ENCODE measurements around the gene LUZP2. TPM values are rescaled to one million over a fixed set of nuclear protein-coding genes. Genes with fewer than 3 reads are reported as not detected.

The LUZP2 gene
- total and polyA plus RNA-seq, 9 of the 15 experiments (the other 6 are each of a cell fraction or from before 2014, with no cell fraction given) = not detected

GRCh38 chr11:24457985-24458384 lies 38.9 kb upstream of the LUZP2 start:
- Histone ChIP-seq H3K9me3 (replicated peaks; ENCODE audit: control insufficient read depth, insufficient read depth, low read depth, low read length) (no peaks in the 10 kb centered on the region; the same call in 1 of the 2 replicates), H4K20me1 (replicated peaks; ENCODE audit: control insufficient read depth, insufficient read depth, low read length) (no peaks in the 10 kb centered on the region), H2AFZ (ENCODE audit: low read depth, low read length) (no peak overlapping the region), H3K27me3 (ENCODE audit: control insufficient read depth in 2 of 2, insufficient read depth in 2 of 2, low read length in 2 of 2) (no peaks in the 10 kb centered on the region), H3K4me2 (ENCODE audit: insufficient read depth, low read length) (no peak overlapping the region), H3K4me3 (no peak overlapping the region), H3K9me1 (ENCODE audit: control insufficient read depth, insufficient read depth, low read length) (no peaks in the 10 kb centered on the region), H3K36me3 (ENCODE audit: control insufficient read depth, insufficient read depth, low read length) (no peaks in the 10 kb centered on the region), H3K9ac (ENCODE audit: insufficient read depth in 1 of 2, low read depth in 2 of 2, low read length in 2 of 2) (no peak overlapping the region), H3K27ac (ENCODE audit: extremely low read depth, low read depth, low read length) (no peak overlapping the region), H3K4me1 (replicated peaks in 1 of 2; ENCODE audit: control insufficient read depth in 2 of 2, insufficient read depth in 2 of 2, low read length in 2 of 2) (no peaks in the 10 kb centered on the region), H3K79me2 (ENCODE audit: control insufficient read depth, insufficient read depth, low read length) (no peaks in the 10 kb centered on the region)
- in situ Hi-C loops (cut with MboI) (no loop called here), intact Hi-C loops (cut with micrococcal nuclease) (no loop called here)
- ChIA-PET CTCF (ENCODE audit: low intra/inter-chr PET ratio) (no interaction called here), POLR2A (no interaction called here)
- DNase-seq (ENCODE audit: extremely low read depth in 1 of 4, low spot score in 3 of 4) (no peak), FAIRE-seq (no peak), ATAC-seq (no peak)
- BruUV-seq (replicated peaks) = no TSS peak
- no peak for TF ChIP-seq RERE (CRISPR knock-in tag; IDR thresholded peaks at IDR 0.05; ENCODE audit: borderline replicate concordance)
- no peak for TF ChIP-seq NBN (IDR thresholded peaks at IDR 0.05; ENCODE audit: low read depth)
- TF ChIP-seq JUNB (CRISPR knock-in tag; conservative IDR thresholded peaks at IDR 0.05) = no peak
- TF ChIP-seq ZNF12 (CRISPR knock-in tag; IDR thresholded peaks at IDR 0.05) = no peak
- TF ChIP-seq HCFC1 (IDR thresholded peaks at IDR 0.05; ENCODE audit: low read depth, low read length) = no peak
- TF ChIP-seq ZNF24 (IDR thresholded peaks at IDR 0.05) = no peak
- no peak for TF ChIP-seq CREBBP (IDR thresholded peaks at IDR 0.05; ENCODE audit: low read depth, low read length)
- TF ChIP-seq DEAF1 (CRISPR knock-in tag; IDR thresholded peaks at IDR 0.05) = no peak
- no peak for TF ChIP-seq POLR2AphosphoS2 (IDR thresholded peaks at IDR 0.05; ENCODE audit: low read length)
- TF ChIP-seq OTX1 (CRISPR knock-in tag; IDR thresholded peaks at IDR 0.05) = no peak
- no peak for TF ChIP-seq SETDB1 (IDR thresholded peaks at IDR 0.05; ENCODE audit: low read length)
- no peak for TF ChIP-seq SMAD4 (CRISPR knock-in tag; conservative IDR thresholded peaks at IDR 0.05)
- no peak for TF ChIP-seq HNRNPK (IDR thresholded peaks at IDR 0.05; ENCODE audit: low read depth, low read length, poor library complexity, severe bottlenecking)
- no peak for TF ChIP-seq MTF1 (CRISPR knock-in tag; IDR thresholded peaks at IDR 0.05; ENCODE audit: borderline replicate concordance)
- TF ChIP-seq MCM5 (IDR thresholded peaks at IDR 0.05; ENCODE audit: low read depth) = no peak
- no peak for TF ChIP-seq TARDBP (IDR thresholded peaks at IDR 0.05)
- no peak for TF ChIP-seq E4F1 (CRISPR knock-in tag; IDR thresholded peaks at IDR 0.05; ENCODE audit: borderline replicate concordance)
